ENCODE results near the gene HMGN1.
A peak's percentile ranks its signal among the peaks of the same experiment; 100 is the strongest.
"Not testable (repeated sequence)": the region's sequence is repeated elsewhere in the genome, so short reads cannot be mapped to it uniquely, and the experiment has no call there.

The HMGN1 gene

DNA sequence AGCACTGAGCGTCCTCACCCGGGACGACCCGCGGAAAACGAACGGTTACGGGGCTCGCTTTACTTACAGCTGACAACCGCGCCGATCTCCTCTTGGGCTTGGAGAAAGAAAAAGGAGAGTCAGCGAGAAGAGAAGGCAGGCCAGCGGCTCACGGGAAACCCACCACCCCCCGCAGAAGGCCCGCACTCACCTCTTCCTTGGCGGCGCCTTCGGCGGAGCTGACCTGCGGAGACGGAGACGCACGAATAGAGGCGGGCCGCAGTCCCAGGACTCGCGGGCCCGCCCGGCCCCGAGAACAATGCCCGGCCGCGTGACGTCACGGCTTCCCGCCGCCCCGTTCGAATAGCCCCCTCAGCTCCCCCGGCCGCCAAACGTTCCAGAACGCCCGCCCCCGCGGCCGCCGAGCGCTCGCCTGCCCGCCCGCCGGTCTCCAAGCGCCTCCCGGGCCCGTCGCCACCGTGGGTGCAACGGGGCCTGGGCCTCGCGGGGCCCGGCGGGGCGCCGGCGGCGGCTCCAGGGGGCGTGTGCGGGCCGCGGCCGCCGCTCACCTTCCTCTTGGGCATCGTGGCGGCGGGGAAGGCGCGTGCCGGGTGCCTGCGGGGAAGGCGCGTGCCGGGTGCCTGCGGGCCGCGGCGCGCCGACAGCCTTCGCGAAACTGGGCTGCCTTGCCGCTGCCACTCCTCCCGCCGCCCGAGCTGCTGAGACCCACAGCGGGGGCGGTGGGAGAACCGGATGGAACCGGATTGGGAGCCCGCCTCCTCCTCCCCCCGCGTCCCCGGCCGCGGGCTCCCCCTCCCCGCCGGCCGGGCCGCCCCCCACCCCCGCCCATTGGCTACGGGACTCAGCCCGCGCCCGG, at the start of gene HMGN1:
TSS of gene HMGN1 (minus strand) at position 734 of the 856 bp plus-strand sequence. CDS start at position 563, 171 bp downstream.
- DNase-seq: peak; percentile 82 to 86

DNA sequence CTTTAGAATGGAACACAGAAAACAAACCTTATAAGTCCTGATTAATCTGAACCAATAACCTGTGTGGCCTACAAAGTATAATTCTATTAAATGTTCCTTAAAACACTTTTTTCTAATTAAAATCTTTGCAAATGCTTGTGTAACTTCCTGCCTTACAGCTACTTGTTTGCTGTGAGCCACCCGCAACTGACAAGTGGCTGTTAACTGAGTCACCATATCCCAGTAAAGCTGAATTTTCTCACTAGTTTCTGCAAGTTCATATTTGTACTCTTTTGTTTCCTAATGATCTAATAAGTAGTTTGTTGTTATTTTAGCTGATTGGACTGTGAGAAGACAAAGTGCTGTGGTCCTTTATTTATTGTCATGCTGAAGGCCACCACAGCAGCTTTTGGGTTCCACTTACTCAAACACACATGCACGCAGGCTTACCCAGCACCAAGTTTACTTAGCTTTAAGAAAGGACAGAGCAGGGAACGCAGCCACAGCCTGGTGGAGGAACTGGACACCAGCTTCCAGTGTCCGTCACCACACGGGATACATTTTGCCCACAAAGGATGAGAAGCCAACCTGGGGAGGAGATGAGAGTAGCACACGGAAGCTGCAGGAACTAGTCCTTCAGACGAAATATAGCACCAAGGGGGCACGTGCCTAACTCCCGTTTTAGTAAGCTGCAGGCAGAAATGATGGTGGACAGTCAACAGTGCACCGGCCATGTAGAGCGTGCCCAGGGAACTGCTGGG, 48.9 kb upstream of the HMGN1 start:
- DNase-seq: peak; percentile 51 to 57

DNA sequence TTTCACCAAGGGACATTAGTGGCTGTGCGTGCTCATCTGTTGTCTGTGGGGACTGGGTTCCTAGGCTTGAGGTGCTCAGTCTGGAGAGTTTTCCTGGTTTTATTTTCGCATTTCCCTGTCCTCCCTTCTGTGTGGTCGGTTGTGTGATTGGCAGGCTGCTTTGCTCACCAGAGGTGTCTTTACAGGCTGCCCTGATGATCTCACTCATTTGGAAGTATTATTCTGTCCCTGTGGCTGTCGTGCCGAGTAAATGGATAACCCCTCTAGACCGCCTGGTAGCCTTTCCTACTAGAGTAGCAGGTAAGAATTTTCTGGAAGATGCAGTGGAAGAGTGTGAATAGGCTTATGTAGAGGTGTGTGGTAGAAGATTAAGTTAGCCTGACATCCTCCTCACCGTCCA, 44.1 kb upstream of the HMGN1 start:
- DNase-seq: no peak

GRCh38 chr21:39390212-39390765, 41.4 kb upstream of the HMGN1 start:
- no peak for DNase-seq

DNA sequence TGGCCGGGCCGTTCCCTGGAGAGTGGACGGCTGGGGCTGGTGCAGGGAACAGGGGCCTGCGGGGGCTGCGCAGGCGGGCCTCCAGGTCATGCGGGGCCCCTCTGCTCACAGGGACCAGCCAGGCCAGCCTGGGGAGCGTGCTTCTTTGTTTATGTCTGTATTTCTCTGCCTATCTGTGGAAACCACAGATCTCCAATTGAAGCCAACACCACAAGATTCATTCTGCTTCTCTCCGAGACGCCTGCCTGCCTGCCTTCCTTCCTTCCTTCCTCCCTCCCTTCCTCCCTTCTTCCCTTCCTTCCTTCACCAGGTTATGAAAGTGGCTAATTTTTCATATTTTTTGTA, 39.9 kb upstream of the HMGN1 start:
- no peak for DNase-seq

GRCh38 chr21:39388038-39388810, 39.3 kb upstream of the HMGN1 start:
- DNase-seq: peak; percentile 71 to 72

GRCh38 chr21:39387461-39388037, 38.7 kb upstream of the HMGN1 start:
- DNase-seq: peak; percentile 81 to 83

DNA sequence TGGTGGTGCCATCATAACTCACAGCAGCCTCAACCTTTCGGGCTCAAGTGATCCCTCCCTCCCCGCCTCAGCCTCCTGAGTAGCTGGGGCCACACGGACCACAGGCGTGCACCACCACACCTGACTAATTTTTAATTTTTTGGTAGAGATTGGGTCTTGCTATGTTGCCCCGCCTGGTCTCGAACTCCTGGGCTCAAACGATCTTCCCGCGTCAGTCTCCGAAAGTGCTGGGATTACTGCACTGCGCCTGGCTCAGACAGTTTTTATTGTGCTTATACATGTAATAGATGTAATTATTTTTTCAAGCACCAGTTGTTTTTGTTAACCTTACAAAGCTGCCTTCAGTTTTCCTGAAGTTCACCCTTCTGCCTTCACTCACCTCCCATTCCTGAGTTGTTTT, 38.0 kb upstream of the HMGN1 start:
- DNase-seq: no peak

DNA sequence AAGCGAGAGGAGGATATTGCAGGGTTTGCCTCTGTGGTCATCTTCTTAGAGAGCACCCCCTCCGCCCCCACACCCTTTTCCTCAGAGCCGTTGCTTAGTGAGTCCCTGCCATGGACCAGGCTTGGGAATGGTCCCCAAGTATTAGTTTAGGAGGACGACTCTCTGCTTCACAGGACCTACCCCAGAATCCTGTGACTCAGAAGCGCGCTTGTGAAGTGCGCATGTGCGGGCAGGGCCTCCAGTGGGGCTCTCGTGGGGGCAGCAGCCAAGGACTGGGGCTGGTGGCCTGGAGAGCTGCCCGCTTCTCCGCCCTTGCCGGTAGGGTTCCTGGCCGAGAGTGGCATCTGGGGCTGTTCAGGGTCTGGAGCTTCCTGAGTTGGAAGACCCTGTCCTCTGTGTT, 37.3 kb upstream of the HMGN1 start:
- DNase-seq: no peak

DNA sequence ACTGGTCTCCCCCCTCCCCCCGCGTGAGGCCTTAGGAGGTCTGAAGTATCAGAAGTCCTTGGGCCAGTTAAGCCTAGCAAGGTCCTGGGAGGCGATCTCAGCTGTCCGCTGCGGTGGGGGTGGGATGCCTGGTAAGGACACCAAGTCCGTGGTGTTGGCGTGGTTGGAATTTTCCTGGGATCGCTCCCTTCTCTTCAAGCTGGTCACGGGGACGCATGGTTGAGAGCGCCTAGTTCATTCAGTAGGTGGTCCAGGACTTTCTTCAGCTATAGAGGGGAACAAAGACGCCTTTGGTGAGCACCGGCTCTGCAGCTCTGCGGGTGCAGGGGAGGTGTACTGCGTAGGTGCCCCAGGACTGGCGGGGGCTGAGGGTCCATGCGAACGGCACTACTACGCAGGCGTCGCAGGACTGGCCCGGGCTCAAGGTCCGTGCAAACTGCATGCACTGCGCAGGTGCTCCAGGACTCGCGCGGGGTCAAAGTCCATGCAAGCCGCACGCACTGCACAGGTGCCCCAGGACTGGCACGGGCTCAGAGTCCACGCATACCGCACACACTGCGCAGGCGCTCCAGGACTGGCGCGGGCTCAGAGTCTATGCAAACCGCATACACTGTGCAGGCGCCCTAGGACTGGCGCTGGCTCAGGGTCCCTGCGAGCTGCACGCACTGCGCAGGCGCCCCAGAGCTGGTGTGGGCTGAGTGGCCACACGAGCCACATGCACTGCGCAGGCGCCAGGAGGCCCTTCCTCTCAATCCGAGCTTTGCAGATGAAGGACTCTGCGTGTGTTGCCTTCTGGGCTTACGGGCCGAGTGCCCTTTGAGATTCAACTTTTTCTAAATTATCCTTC, 36.6 kb upstream of the HMGN1 start:
- peak; percentile 48 to 60 for DNase-seq

- DNase-seq: no peak
Observed at GRCh38 chr21:39384674-39385298, 35.9 kb upstream of the HMGN1 start.

DNA sequence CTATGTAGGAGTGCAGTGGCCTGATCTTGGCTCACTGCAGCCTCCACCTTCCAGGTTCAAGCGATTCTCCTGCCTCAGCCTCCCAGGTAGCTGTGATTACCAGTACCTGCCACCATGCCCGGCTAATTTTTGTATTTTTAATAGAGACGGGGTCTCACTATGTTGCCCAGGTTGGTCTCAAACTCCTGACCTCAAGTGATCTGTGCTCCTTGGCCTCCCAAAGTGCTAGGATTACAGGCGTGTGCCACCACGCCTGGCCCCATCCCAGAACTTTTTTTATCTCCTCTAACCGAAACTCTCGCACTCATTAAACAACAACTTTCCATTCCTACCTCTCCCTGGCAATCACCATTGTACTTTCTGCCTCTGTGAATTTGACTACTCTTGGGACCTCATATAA, 33.2 kb upstream of the HMGN1 start:
- DNase-seq: not testable (repeated sequence)

DNA sequence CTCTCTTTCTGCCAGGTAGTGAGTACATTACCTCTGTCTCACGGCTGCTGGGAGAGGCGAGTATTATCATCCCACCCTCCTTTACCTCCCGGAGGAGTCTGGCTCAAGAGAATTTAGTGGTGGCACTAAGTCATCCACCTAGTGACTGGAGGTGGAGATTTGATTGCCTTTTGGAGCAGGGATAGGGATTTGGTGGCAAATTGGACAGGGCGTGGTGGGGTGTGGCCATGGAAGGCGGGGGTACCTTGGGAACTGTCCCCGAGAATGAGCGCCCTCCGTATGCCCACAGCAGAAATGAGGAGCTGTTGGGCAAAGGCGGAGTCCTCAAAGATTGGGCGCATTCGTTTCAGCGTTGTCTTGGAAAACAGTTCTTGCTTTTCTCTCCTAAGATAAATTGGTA, 32.1 kb upstream of the HMGN1 start:
- DNase-seq: no peak

DNA sequence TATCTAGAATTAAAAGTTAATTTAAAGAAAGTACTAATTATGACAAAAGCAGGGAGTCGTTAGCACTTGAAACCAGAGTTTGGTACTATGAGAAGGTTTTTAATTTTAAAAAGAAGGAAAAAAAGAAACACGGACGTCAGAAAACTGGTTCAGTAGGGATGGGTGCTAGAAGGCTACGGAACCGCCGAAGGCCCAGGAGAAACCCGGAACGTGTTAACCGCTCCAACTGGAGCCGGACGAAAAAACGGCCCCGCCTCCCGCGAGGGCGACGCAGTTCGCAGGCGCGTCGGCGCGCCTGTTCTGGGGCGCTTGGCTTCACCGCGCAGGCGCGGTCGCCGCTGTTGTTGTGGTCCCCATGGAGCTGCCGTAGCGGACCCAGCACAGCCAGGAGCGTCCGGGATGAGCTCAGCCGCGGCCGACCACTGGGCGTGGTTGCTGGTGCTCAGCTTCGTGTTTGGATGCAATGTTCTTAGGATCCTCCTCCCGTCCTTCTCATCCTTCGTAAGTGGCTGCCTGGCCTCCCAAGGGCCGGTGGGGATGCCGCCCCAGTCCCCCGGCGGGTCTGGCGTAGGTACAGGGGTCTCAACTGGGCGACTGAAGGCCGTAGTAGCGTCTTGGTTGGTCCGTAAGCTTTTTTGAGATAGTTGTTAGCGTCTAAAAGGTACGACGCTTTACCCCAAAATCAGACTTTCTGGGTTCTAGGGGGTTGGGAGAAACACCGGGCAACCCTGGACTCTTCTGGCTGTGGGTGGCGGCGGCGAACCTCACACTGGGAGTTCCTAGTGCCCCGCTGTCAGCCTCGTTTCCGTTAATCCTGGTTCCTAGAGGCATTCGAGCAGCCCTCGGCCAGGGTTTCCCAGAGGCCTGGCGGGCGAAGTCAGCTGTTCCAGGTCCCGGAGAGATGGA, 31.4 kb upstream of the HMGN1 start:
- peak; percentile 88 to 92 for DNase-seq

GRCh38 chr21:39377444-39378050, 28.7 kb upstream of the HMGN1 start:
- no peak for DNase-seq

DNA sequence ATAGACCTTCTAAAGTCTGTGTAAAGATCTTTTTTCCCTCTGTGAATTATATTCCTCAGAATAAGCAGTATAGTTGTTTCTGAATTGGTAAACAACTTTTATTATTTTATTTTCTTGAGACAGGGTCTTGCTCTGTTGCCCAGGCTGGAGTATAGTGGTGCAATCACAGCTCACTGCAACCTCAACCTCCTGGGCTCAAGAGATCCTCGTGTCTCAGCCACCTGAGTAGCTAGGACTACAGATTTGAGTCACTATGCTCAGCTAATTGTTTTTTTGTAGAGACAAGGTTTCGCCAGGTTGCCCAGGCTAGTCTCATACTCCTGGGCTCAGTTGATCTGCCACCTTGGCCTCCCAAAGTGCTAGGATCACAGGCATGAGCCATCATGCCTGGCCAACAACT, 26.6 kb upstream of the HMGN1 start:
- no peak for DNase-seq

DNA sequence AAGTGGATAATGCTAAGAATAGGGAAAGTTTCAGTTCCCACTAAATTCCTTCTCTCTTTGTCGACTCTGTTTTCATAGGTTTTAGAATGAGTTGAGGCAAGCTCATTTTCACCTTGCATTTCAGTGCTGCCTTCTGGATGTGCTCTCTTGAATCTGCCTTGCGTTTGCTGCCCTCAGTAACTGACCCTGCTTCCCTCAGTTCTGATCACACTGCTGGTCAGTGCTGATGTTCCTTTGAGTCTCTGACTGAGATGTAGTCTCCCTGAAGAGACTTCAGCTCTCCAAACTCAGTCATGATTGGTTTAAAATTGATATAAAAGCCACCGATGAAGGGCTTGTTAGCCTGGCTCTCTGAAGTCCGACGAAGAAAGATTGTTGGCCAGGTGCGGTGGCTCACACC, 25.2 kb upstream of the HMGN1 start:
- DNase-seq: no peak

GRCh38 chr21:39373634-39374033, 24.7 kb upstream of the HMGN1 start:
- DNase-seq: no peak

DNA sequence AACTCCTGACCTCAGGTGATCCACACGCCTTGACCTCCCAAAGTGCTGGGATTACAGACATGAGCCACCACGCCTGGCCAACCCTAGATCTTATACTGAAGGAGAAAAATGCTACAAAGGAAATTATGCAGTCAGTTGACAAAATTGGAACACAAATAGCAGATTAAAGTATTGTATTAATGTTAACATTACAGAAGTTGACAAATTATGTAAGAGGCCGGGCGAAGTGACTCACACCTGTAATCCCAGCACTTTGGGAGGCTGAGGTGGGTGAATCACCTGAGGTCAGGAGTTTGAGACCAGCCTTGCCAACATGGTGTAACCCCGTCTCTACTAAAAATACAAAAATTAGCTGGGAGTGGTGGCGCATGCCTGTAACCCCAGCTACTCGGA, 21.0 kb upstream of the HMGN1 start:
- not testable (repeated sequence) for DNase-seq

DNA sequence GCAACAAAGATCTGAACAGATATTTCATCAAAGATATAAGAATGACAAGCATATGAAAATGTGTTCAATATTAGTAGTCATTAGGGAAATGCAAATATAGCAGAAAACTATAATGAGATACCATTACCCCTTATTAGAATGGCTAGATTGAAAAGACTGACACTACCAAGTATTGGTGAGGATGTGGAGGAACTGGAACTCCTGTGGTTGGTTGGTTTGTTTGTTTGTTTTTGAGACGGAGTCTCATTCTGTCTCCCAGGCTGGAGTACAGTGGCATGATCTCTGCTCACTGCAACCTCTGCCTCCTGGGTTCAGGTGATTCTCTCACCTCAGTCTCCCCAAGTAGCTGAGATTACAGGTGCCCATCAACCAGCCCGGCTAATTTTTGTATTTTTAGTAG, 18.9 kb upstream of the HMGN1 start:
- no peak for DNase-seq
